Loucy (cell line): ENCODE data around the gene RGS19.
A peak's percentile ranks its signal among the peaks of the same experiment; 100 is the strongest.

Experiments
- H2AFZ ChIP-seq: fragments of 200-600 bp; sonication (generic); 2 replicates; pipeline ENCODE4 v1.6.0; 2016; ENCODE audit warnings: antibody characterized with exemption, mild to moderate bottlenecking, low read length, moderate library complexity
- H3F3A ChIP-seq: fragments of 200-600 bp; 2 replicates; pipeline ENCODE4 v1.6.0; 2016; ENCODE audit warnings: antibody characterized with exemption, low read depth, mild to moderate bottlenecking
- H3K27me3 ChIP-seq: fragments of 200-600 bp; sonication (generic); 2 replicates; pipeline ENCODE4 v1.6.1; 2014; ENCODE audit warnings: low read length, mild to moderate bottlenecking; ENCODE audit not compliant: insufficient read depth, poor library complexity, severe bottlenecking
- H3K36me3 ChIP-seq: fragments of 200-600 bp; sonication (generic); 2 replicates; pipeline ENCODE4 v1.6.1; 2016; ENCODE audit warnings: low read length; ENCODE audit not compliant: insufficient read depth
- H3K4me1 ChIP-seq: fragments of 200-600 bp; sonication (generic); 2 replicates; pipeline ENCODE4 v1.5.1; 2014; ENCODE audit warnings: low read length, mild to moderate bottlenecking; ENCODE audit not compliant: insufficient read depth, poor library complexity, severe bottlenecking
- H3K4me2 ChIP-seq: fragments of 200-600 bp; sonication (generic); 2 replicates; pipeline ENCODE4 v1.6.0; 2014; ENCODE audit warnings: antibody characterized with exemption, low read length, low read depth, mild to moderate bottlenecking; ENCODE audit not compliant: poor library complexity, severe bottlenecking
- H3K4me3 ChIP-seq: fragments of 200-600 bp; sonication (generic); 2 replicates; pipeline ENCODE4 v1.5.1; 2014; ENCODE audit warnings: low read length, mild to moderate bottlenecking, mixed read lengths; ENCODE audit not compliant: poor library complexity, severe bottlenecking
- H3K79me2 ChIP-seq: fragments of 200-600 bp; sonication (generic); 2 replicates; pipeline ENCODE4 v1.6.1; 2014; ENCODE audit warnings: low read length; ENCODE audit not compliant: insufficient read depth
- H3K9ac ChIP-seq: fragments of 200-600 bp; sonication (generic); 2 replicates; pipeline ENCODE4 v1.6.0; 2014; ENCODE audit warnings: mild to moderate bottlenecking, low read depth, low read length, moderate library complexity; ENCODE audit not compliant: poor library complexity, severe bottlenecking
- H3K9me2 ChIP-seq: fragments of 200-600 bp; sonication (generic); replicated peaks from 2 replicates; pipeline ENCODE4 v1.6.1; 2016; ENCODE audit warnings: low read depth, low read length, mixed read lengths
- H3K9me3 ChIP-seq: fragments of 200-600 bp; sonication (generic); 2 replicates; pipeline ENCODE4 v1.6.1; 2014; ENCODE audit warnings: mild to moderate bottlenecking, antibody characterized with exemption, low read length, low read depth; ENCODE audit not compliant: insufficient read depth
- H4K20me1 ChIP-seq: fragments of 200-600 bp; sonication (generic); 2 replicates; pipeline ENCODE4 v1.6.0; 2014; ENCODE audit warnings: antibody characterized with exemption, low read length, mild to moderate bottlenecking; ENCODE audit not compliant: insufficient read depth, poor library complexity, severe bottlenecking
- EZH2phosphoT487 ChIP-seq: fragments of 200-600 bp; IDR thresholded peaks from 2 replicates; pipeline ENCODE4 v1.6.1; 2018; ENCODE audit warnings: antibody characterized with exemption, mild to moderate bottlenecking, moderate library complexity, borderline replicate concordance
- TF ChIP-seq, protein P1 (sequence below): fragments of 200-600 bp; sonication (generic); conservative IDR thresholded peaks from 2 replicates; pipeline ENCODE4 v1.5.1; 2014; ENCODE audit warnings: mild to moderate bottlenecking, antibody characterized with exemption, low read length

RGS19 gene

GRCh38 chr20:64069614-64070243, 9.6 kb downstream of the RGS19 start:
- Histone ChIP-seq H3K27me3 (no peaks in the 10 kb centered on the region), H3F3A (no peaks in the 10 kb centered on the region), H3K79me2 (no peaks in the 10 kb centered on the region), H2AFZ (no peak overlapping the region), H3K4me3 (no peak overlapping the region), H3K4me2 (no peak overlapping the region), H3K36me3 (no peaks in the 10 kb centered on the region), H3K9me3 (no peaks in the 10 kb centered on the region), H3K9ac (no peak overlapping the region), H3K9me2 (no peaks in the 10 kb centered on the region), H3K4me1 (peaks cover 45% of the 10 kb centered on the region), H4K20me1 (no peaks in the 10 kb centered on the region)
- TF ChIP-seq, protein P1, sequence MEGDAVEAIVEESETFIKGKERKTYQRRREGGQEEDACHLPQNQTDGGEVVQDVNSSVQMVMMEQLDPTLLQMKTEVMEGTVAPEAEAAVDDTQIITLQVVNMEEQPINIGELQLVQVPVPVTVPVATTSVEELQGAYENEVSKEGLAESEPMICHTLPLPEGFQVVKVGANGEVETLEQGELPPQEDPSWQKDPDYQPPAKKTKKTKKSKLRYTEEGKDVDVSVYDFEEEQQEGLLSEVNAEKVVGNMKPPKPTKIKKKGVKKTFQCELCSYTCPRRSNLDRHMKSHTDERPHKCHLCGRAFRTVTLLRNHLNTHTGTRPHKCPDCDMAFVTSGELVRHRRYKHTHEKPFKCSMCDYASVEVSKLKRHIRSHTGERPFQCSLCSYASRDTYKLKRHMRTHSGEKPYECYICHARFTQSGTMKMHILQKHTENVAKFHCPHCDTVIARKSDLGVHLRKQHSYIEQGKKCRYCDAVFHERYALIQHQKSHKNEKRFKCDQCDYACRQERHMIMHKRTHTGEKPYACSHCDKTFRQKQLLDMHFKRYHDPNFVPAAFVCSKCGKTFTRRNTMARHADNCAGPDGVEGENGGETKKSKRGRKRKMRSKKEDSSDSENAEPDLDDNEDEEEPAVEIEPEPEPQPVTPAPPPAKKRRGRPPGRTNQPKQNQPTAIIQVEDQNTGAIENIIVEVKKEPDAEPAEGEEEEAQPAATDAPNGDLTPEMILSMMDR, result peak; percentile 80
- TF ChIP-seq EZH2phosphoT487, result no peak

DNA sequence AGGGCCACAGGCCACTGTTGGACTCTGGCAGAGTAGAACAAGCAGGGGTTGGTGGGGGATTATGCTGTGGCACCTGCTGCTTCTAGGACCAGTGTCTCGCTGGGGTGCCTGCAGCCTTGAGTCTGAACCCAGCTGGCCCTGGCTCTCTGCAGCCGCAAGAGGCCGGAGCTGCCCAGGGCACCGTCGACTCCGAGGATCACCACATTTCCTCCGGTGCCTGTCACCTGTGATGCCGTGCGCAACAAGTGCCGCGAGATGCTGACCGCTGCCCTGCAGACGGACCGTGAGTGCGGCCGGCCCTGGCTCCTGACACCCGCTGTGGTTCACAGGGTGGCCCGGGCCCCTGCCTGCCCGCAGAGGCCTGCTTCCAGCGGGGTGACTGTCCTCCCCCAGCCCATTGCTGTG, 10.1 kb downstream of the RGS19 start:
- Histone ChIP-seq H3K9me2 (no peaks in the 10 kb centered on the region), H3F3A (no peaks in the 10 kb centered on the region), H2AFZ (no peak overlapping the region), H3K9me3 (no peaks in the 10 kb centered on the region), H3K27me3 (no peaks in the 10 kb centered on the region), H3K4me1 (peaks cover 51% of the 10 kb centered on the region), H3K4me3 (no peak overlapping the region), H3K79me2 (peaks cover 3% of the 10 kb centered on the region; the same call in 1 of the 2 replicates), H4K20me1 (no peaks in the 10 kb centered on the region), H3K36me3 (no peaks in the 10 kb centered on the region), H3K4me2 (no peak overlapping the region), H3K9ac (no peak overlapping the region)
- TF ChIP-seq, protein P1, result no peak
- no peak for TF ChIP-seq EZH2phosphoT487

GRCh38 chr20:64068386-64069208, 10.7 kb downstream of the RGS19 start:
- Histone ChIP-seq H3K4me1 (peaks cover 56% of the 10 kb centered on the region), H3K36me3 (no peaks in the 10 kb centered on the region), H3K4me2 (peak overlapping the region; percentile 32), H3K4me3 (no peak overlapping the region), H3K79me2 (peaks cover 9% of the 10 kb centered on the region; the same call in 1 of the 2 replicates), H4K20me1 (no peaks in the 10 kb centered on the region), H2AFZ (no peak overlapping the region), H3K27me3 (no peaks in the 10 kb centered on the region), H3K9ac (no peak overlapping the region), H3F3A (no peaks in the 10 kb centered on the region), H3K9me3 (no peaks in the 10 kb centered on the region), H3K9me2 (no peaks in the 10 kb centered on the region)
- TF ChIP-seq, protein P1, result no peak
- TF ChIP-seq EZH2phosphoT487, result no peak
